ENCODE measurements around the gene GOLPH3. TPM values are rescaled to one million over a fixed set of nuclear protein-coding genes. Genes with fewer than 3 reads are reported as not detected.

The GOLPH3 gene
- total RNA-seq, 3 donors from 2014 or later = 83.2 to 100 (median 87.8) TPM

DNA sequence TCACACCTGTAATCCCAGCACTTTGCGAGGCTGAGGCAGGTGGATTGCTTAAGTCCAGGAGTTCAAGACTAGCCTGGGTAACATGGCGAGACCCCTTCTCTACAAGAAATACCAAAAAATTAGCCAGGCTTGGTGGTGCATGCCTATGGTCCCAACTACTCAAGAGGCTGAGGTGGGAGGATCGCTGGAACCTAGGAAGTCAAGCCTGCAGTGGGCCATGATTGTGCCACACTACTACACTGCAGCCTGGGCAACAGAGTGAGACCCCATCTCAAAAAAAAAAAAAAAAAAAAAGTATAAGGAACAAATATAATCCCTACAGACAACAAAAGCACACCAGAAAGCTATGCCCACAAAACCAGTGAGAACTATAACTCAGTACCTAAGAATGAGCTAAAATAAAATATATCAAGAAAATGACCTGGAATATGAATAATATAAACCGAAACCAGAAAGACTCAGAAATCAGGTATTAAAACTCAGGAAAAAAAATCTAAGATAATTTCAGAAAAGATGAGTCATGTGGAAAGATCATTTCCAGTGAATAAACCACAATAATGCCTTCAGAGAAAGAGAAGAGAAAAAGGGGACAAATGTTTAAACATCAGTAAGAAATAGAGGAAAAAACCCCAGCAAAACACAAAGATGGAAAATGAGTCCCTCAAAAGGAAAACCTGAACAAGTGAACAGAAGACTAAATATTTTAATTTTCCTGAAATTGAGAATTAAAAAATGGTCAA, 57.4 kb downstream of the GOLPH3 start:
- no peaks in the 10 kb centered on the region for H3K4me1 ChIP-seq
- TF ChIP-seq POLR2A (IDR thresholded peaks at IDR 0.05) = no peak
- TF ChIP-seq, protein P1, sequence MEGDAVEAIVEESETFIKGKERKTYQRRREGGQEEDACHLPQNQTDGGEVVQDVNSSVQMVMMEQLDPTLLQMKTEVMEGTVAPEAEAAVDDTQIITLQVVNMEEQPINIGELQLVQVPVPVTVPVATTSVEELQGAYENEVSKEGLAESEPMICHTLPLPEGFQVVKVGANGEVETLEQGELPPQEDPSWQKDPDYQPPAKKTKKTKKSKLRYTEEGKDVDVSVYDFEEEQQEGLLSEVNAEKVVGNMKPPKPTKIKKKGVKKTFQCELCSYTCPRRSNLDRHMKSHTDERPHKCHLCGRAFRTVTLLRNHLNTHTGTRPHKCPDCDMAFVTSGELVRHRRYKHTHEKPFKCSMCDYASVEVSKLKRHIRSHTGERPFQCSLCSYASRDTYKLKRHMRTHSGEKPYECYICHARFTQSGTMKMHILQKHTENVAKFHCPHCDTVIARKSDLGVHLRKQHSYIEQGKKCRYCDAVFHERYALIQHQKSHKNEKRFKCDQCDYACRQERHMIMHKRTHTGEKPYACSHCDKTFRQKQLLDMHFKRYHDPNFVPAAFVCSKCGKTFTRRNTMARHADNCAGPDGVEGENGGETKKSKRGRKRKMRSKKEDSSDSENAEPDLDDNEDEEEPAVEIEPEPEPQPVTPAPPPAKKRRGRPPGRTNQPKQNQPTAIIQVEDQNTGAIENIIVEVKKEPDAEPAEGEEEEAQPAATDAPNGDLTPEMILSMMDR (IDR thresholded peaks at IDR 0.05) = no peak
- DNase-seq (ENCODE audit: low spot score in 2 of 2) = no peak
- no peak overlapping the region for H3K27ac ChIP-seq
- no peaks in the 10 kb centered on the region for H3K27me3 ChIP-seq
- no peak overlapping the region for H3K4me3 ChIP-seq
- no peaks in the 10 kb centered on the region for H3K36me3 ChIP-seq
- H3K9me3 ChIP-seq = no peaks in the 10 kb centered on the region
- intact Hi-C loops (cut with DNase I; ENCODE audit: low total_unique reads) = no loop called here

DNA sequence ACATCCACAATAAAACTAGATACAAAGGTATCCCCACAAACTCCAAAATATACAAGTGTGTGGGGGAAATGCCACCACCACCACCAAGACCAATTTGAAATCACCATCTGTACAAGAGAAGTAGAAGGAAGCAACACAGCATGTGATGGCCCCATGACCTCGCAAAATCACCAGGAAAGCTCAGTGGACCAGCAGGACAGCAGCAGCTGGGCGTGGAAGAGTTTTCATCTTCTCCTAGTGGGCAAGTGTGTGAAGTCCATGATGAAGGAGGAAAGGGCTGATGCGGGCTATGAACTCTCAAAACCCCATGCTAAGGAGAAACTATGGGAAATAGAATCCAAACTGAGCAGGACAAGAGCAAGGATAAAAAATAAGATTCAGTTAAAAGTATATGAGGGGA, 58.1 kb downstream of the GOLPH3 start:
- H3K27ac ChIP-seq = no peak overlapping the region
- DNase-seq (ENCODE audit: low spot score in 2 of 2) = no peak
- no peaks in the 10 kb centered on the region for H3K27me3 ChIP-seq
- no peaks in the 10 kb centered on the region for H3K36me3 ChIP-seq
- TF ChIP-seq POLR2A (IDR thresholded peaks at IDR 0.05) (no peak), POLR2AphosphoS5 (IDR thresholded peaks at IDR 0.05) (no peak)
- no peaks in the 10 kb centered on the region for H3K4me1 ChIP-seq
- H3K4me3 ChIP-seq = no peak overlapping the region
- intact Hi-C loops (cut with DNase I; ENCODE audit: low total_unique reads) = no loop called here
- no peaks in the 10 kb centered on the region for H3K9me3 ChIP-seq

DNA sequence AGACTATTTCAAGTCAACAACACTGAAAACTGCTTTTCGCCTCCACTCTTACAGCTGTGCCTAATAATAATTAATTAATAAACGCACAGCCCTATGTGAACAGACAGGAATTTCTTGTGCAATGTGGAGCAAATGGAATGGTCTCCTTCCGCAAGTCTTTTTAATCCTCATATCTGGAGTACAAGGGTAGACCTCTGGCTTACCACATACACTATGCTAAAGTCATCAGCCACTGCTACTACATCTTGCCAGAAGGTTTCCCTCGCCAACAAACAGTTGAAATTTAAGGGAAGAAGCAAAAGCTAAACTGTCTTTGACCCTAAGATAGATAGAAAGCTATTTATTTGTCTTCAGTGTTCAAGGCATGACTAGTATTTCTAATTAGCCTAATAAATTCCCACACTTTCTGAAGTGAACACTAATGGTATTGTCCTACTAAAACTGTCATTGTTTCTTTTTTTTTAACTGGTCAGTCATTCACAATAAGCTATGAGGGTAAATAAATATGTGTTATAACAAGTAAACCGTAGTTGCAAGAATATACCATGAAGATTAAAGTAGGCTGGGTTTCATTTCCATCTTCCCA, 63.9 kb downstream of the GOLPH3 start:
- TF ChIP-seq, protein P1 (IDR thresholded peaks at IDR 0.05) = no peak
- TF ChIP-seq POLR2AphosphoS5 (IDR thresholded peaks at IDR 0.05) (no peak), POLR2A (IDR thresholded peaks at IDR 0.05) (no peak)
- no peaks in the 10 kb centered on the region for H3K9me3 ChIP-seq
- no peaks in the 10 kb centered on the region for H3K4me1 ChIP-seq
- H3K27ac ChIP-seq = no peak overlapping the region
- no peak overlapping the region for H3K4me3 ChIP-seq
- no peaks in the 10 kb centered on the region for H3K36me3 ChIP-seq
- H3K27me3 ChIP-seq = no peaks in the 10 kb centered on the region
- intact Hi-C loops (cut with DNase I; ENCODE audit: low total_unique reads) = no loop called here
- no peak for DNase-seq (ENCODE audit: low spot score in 2 of 2)

DNA sequence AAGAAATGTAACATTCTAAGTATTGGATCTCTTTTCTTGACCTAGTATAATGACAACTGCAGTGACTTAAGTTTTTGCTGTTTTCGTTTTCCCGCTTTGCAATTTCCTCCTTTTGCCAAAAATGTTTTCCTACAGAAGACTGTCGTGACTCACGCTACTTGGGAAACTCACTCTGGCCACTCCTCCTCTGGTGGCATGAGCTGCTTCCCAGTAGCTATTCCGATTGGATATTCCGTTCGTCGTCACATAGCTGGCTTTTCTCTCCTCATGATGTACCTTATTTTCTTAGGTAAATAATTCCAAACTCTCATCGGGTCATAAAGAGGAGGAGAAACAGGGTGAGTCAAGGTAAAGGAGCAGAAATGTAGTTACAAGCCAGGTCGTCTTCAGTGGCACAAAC, 64.9 kb downstream of the GOLPH3 start:
- DNase-seq (ENCODE audit: low spot score in 2 of 2) = no peak
- Histone ChIP-seq H3K27ac (no peak overlapping the region), H3K27me3 (no peaks in the 10 kb centered on the region), H3K9me3 (no peaks in the 10 kb centered on the region), H3K36me3 (no peaks in the 10 kb centered on the region), H3K4me3 (no peak overlapping the region), H3K4me1 (no peaks in the 10 kb centered on the region)
- intact Hi-C loops (cut with DNase I; ENCODE audit: low total_unique reads) = no loop called here
- TF ChIP-seq, protein P1 (IDR thresholded peaks at IDR 0.05) = no peak
- TF ChIP-seq POLR2AphosphoS5 (IDR thresholded peaks at IDR 0.05) (no peak), POLR2A (IDR thresholded peaks at IDR 0.05) (no peak)

DNA sequence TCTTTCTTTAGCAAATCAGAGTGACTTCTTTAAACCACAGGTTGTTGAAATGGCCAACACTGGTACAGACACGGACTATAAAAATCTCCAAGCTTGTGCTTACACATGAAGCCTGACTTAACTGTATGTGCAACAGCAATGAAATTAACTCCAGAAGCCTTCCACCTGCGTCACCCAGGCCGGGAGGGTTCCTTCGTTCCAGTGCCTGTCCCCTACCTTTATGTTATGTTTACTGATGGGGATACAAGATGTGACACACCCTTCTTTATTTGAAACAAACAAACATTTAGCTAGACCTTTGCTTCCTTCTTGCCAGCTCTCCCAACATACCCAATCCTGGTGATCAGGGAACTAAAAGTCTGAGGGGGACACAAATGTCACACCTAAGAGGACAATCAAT, 66.0 kb downstream of the GOLPH3 start:
- TF ChIP-seq POLR2AphosphoS5 (IDR thresholded peaks at IDR 0.05) = no peak
- TF ChIP-seq, protein P1 (IDR thresholded peaks at IDR 0.05) = no peak
- no peak for TF ChIP-seq POLR2A (IDR thresholded peaks at IDR 0.05)
- intact Hi-C loops (cut with DNase I; ENCODE audit: low total_unique reads) = no loop called here
- H3K4me1 ChIP-seq = no peaks in the 10 kb centered on the region
- no peak overlapping the region for H3K27ac ChIP-seq
- DNase-seq (ENCODE audit: low spot score in 2 of 2) = no peak
- H3K36me3 ChIP-seq = peaks cover 8% of the 10 kb centered on the region
- no peaks in the 10 kb centered on the region for H3K9me3 ChIP-seq
- no peak overlapping the region for H3K4me3 ChIP-seq
- no peaks in the 10 kb centered on the region for H3K27me3 ChIP-seq
